GM23248 (cell line): ENCODE data around the gene OR2J3. TPM values are rescaled to one million over a fixed set of nuclear protein-coding genes. Genes with fewer than 3 reads are reported as not detected.
"Not testable (repeated sequence)": the region's sequence is repeated elsewhere in the genome, so short reads cannot be mapped to it uniquely, and the experiment has no call there.

ENCODE experiments used
- DNase-seq: peaks from one replicate; pipeline ENCODE4 v3.0.0-alpha.2; 2015
- H2AFZ ChIP-seq: fragments of 200-600 bp; sonication (generic); 2 replicates; pipeline ENCODE4 v1.6.1; 2016; ENCODE audit warnings: antibody characterized with exemption
- H3F3A ChIP-seq: fragments of 200-600 bp; sonication (generic); 2 replicates; pipeline ENCODE4 v1.6.1; 2016; ENCODE audit warnings: mild to moderate bottlenecking, antibody characterized with exemption, mixed run types; ENCODE audit not compliant: insufficient read depth
- H3K27ac ChIP-seq: fragments of 200-600 bp; sonication (generic); 2 replicates; pipeline ENCODE4 v1.5.1; 2016; ENCODE audit warnings: mild to moderate bottlenecking
- H3K27me3 ChIP-seq: fragments of 200-600 bp; sonication (generic); replicated peaks from 2 replicates; pipeline ENCODE4 v1.6.1; 2016; ENCODE audit warnings: mild to moderate bottlenecking; ENCODE audit not compliant: insufficient read depth
- H3K36me3 ChIP-seq: fragments of 200-600 bp; sonication (generic); 2 replicates; pipeline ENCODE4 v1.6.1; 2016; ENCODE audit warnings: low read depth, mild to moderate bottlenecking
- H3K4me1 ChIP-seq: fragments of 200-600 bp; sonication (generic); 2 replicates; pipeline ENCODE4 v1.6.1; 2016; ENCODE audit warnings: mild to moderate bottlenecking; ENCODE audit not compliant: insufficient read depth
- H3K4me2 ChIP-seq: fragments of 200-600 bp; sonication (generic); one replicate; pipeline ENCODE4 v1.6.1; 2016; ENCODE audit warnings: mild to moderate bottlenecking; ENCODE audit not compliant: unreplicated experiment
- H3K4me3 ChIP-seq: fragments of 200-600 bp; sonication (generic); 2 replicates; pipeline ENCODE4 v1.5.1; 2016; ENCODE audit warnings: mild to moderate bottlenecking
- H3K79me2 ChIP-seq: fragments of 200-600 bp; sonication (generic); 2 replicates; pipeline ENCODE4 v1.6.1; 2016; ENCODE audit warnings: mild to moderate bottlenecking; ENCODE audit not compliant: insufficient read depth
- H3K9ac ChIP-seq: fragments of 200-600 bp; sonication (generic); 2 replicates; pipeline ENCODE4 v1.6.1; 2016; ENCODE audit warnings: mild to moderate bottlenecking
- H3K9me2 ChIP-seq: fragments of 200-600 bp; sonication (generic); 2 replicates; pipeline ENCODE4 v1.6.1; 2016; ENCODE audit warnings: mixed run types, mild to moderate bottlenecking, moderate library complexity; ENCODE audit not compliant: insufficient read depth
- H3K9me3 ChIP-seq: fragments of 200-600 bp; sonication (generic); one replicate; pipeline ENCODE4 v1.6.1; 2017; ENCODE audit warnings: low read depth
- H4K20me1 ChIP-seq: fragments of 200-600 bp; sonication (generic); 2 replicates; pipeline ENCODE4 v1.6.0; 2016; ENCODE audit not compliant: insufficient read depth
- EZH2 ChIP-seq: fragments of 200-600 bp; sonication (generic); IDR thresholded peaks from 2 replicates; pipeline ENCODE4 v1.6.1; 2018; ENCODE audit warnings: antibody characterized with exemption, mild to moderate bottlenecking; ENCODE audit not compliant: insufficient read depth, poor library complexity, severe bottlenecking
- EZH2phosphoT487 ChIP-seq: fragments of 200-600 bp; sonication (generic); IDR thresholded peaks from 2 replicates; pipeline ENCODE4 v1.6.1; 2018; ENCODE audit warnings: antibody characterized with exemption, moderate library complexity, mild to moderate bottlenecking, low read depth; ENCODE audit not compliant: insufficient read depth
- WGBS, 2 experiments: methylation state at CpG; one replicate each; pipeline ENCODE4 v1.1.6; 2015 to 2017; ENCODE audit warnings: low lambda C conversion rate in 2 of 2, low coverage in 1 of 2; ENCODE audit errors: missing lambda C conversion rate in 2 of 2; 5-methylcytosine and 5-hydroxymethylcytosine counted together
- in situ Hi-C: fragments of 300-500 bp; cut with MboI; formaldehyde crosslinking; loops from 2 replicates; pipeline ENCODE4 v1.15.0; 2020
- polyA plus RNA-seq: library from polyadenylated mRNA; unstranded; fragments of >200 nt; fragmentation: Nextera tagmentation; extraction: Ambion mirVana; gene quantifications from 2 replicates; pipeline ENCODE4 v1.2.1, GENCODE V29; 2016
- total RNA-seq: library from RNA; depleted of rRNA; stranded (reverse); fragments of >200 nt; shearing (Covaris generic); gene quantifications from 2 replicates; pipeline ENCODE4 v1.2.3, GENCODE V29; 2014

Gene OR2J3
- total and polyA plus RNA-seq, 2 experiments from 2014 or later: not detected

GRCh38 chr6:29137724-29138123 lies 29.9 kb downstream of the OR2J3 start:
- H3K27me3 ChIP-seq: no peaks in the 10 kb centered on the region
- no peaks in the 10 kb centered on the region for H3K36me3 ChIP-seq
- H3K79me2 ChIP-seq: no peaks in the 10 kb centered on the region
- no peaks in the 10 kb centered on the region for H3F3A ChIP-seq
- in situ Hi-C loops: no loop called here
- no peaks in the 10 kb centered on the region for H3K9me2 ChIP-seq
- H3K4me1 ChIP-seq: no peaks in the 10 kb centered on the region
- no peak for DNase-seq
- WGBS, 2 experiments: 35 to 46% methylated on average over 4 of the region's 4 CpGs
- H3K4me2 ChIP-seq: no peak overlapping the region
- no peak overlapping the region for H2AFZ ChIP-seq
- H3K9me3 ChIP-seq: no peaks in the 10 kb centered on the region
- no peak overlapping the region for H3K27ac ChIP-seq
- no peak overlapping the region for H3K9ac ChIP-seq
- no peaks in the 10 kb centered on the region for H4K20me1 ChIP-seq
- TF ChIP-seq EZH2phosphoT487: no peak
- no peak for TF ChIP-seq EZH2
- no peak overlapping the region for H3K4me3 ChIP-seq

DNA sequence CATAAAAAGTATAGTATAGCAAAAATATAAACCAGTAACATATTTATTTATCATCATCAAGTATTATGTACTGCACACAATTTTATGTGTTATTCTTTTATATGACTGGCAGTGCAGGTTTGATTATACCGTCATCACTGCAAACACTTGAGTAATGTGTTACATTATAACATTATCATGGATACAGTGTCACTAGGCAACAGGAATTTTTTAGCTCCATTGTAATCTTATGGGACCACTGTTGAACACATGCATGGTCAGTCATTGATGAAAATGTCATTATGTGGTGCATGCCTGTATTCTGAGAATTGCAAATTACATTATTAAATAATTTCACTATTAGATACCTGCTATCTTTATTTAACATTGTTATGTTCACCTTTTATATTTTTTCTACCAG lies 33.7 kb downstream of the OR2J3 start:
- Histone ChIP-seq H3K9me3 (no peaks in the 10 kb centered on the region), H2AFZ (no peak overlapping the region), H3F3A (no peaks in the 10 kb centered on the region), H3K27me3 (no peaks in the 10 kb centered on the region), H4K20me1 (no peaks in the 10 kb centered on the region), H3K9me2 (no peaks in the 10 kb centered on the region), H3K4me1 (no peaks in the 10 kb centered on the region), H3K4me2 (no peak overlapping the region), H3K79me2 (no peaks in the 10 kb centered on the region), H3K27ac (no peak overlapping the region), H3K4me3 (no peak overlapping the region), H3K9ac (no peak overlapping the region), H3K36me3 (no peaks in the 10 kb centered on the region)
- WGBS, 2 experiments: 59 to 67% methylated on average over 1 of the region's 1 CpG
- no peak for DNase-seq
- no peak for TF ChIP-seq EZH2
- no peak for TF ChIP-seq EZH2phosphoT487
- in situ Hi-C loops: no loop called here

DNA sequence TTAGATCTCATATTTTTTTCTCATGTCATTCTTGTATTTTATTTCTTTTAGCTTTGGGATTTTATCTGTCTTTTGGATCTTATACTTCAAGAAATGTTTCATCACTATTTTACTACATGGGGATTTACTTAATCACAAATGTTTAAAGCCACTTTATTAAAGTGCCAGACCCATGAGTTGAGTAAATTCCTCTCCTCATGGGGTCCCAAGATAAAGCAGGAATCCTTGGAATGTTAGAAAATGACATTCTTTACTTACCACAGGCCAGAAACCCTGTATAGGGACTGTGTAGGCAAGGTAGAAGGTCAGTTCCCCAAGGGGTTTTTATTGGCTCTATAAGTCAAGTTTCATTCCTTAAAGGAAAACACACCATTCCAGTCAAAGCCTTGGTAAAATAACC lies 34.5 kb downstream of the OR2J3 start:
- DNase-seq: no peak
- Histone ChIP-seq H3K36me3 (no peaks in the 10 kb centered on the region), H3K27me3 (no peaks in the 10 kb centered on the region), H3F3A (no peaks in the 10 kb centered on the region), H3K9me3 (no peaks in the 10 kb centered on the region), H3K9me2 (no peaks in the 10 kb centered on the region), H3K4me3 (no peak overlapping the region), H3K4me2 (no peak overlapping the region), H2AFZ (no peak overlapping the region), H3K79me2 (no peaks in the 10 kb centered on the region), H3K4me1 (no peaks in the 10 kb centered on the region), H3K27ac (no peak overlapping the region), H3K9ac (no peak overlapping the region), H4K20me1 (no peaks in the 10 kb centered on the region)
- in situ Hi-C loops: no loop called here
- TF ChIP-seq EZH2phosphoT487: no peak
- no peak for TF ChIP-seq EZH2

DNA sequence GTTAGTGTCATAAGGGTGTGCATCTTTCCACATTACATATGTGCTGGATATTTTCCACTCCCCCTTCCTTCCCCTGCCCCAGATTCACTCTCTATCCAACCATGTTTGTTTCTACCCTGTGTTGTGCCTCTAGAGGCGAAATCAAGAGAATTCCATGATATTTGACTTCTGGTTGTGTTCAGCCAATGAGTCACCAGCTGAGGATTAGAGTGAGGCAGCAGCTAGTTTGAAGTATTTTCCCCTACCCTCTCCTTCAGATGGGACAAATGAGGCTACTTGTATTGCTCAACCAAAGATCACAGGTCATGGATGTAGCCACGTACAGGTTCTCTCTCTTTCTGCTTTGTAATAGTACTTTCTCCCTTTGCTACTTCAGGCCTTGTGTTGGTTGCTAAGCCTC lies 38.3 kb downstream of the OR2J3 start:
- peak; percentile 0 for DNase-seq
- no peaks in the 10 kb centered on the region for H3K9me2 ChIP-seq
- H3K9me3 ChIP-seq: no peaks in the 10 kb centered on the region
- 0 to 2% methylated on average over 2 of the region's 2 CpGs for WGBS, 2 experiments
- H3K79me2 ChIP-seq: no peaks in the 10 kb centered on the region
- H3K4me1 ChIP-seq: no peaks in the 10 kb centered on the region
- TF ChIP-seq EZH2phosphoT487 (no peak), EZH2 (no peak)
- no peak overlapping the region for H2AFZ ChIP-seq
- no peak overlapping the region for H3K4me2 ChIP-seq
- H3K36me3 ChIP-seq: no peaks in the 10 kb centered on the region
- H3K27ac ChIP-seq: no peak overlapping the region
- no peaks in the 10 kb centered on the region for H3F3A ChIP-seq
- H3K27me3 ChIP-seq: no peaks in the 10 kb centered on the region
- no peak overlapping the region for H3K9ac ChIP-seq
- no peaks in the 10 kb centered on the region for H4K20me1 ChIP-seq
- no peak overlapping the region for H3K4me3 ChIP-seq
- in situ Hi-C loops: no loop called here

DNA sequence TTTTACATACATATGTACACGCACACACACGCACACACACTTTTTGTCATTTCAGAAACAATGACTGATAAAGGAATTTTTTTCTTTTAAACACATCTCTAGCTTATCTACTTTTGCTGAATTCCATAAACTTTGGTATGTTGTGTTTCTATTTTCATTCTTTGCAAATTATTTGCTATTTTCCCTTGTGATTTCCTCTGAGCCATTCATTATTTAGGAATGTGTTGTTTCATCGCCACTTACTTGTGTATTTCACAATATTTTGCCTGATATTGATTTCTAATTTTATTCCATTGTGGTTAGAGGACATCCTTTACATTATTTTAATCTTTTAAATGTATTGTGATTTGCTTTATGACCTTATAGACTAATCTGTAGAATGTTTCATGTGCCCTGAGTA lies 39.2 kb downstream of the OR2J3 start:
- no peaks in the 10 kb centered on the region for H3K27me3 ChIP-seq
- WGBS, 2 experiments: 44 to 47% methylated on average over 3 of the region's 3 CpGs
- H3K9me2 ChIP-seq: no peaks in the 10 kb centered on the region
- H3F3A ChIP-seq: no peaks in the 10 kb centered on the region
- no peak overlapping the region for H2AFZ ChIP-seq
- no peaks in the 10 kb centered on the region for H4K20me1 ChIP-seq
- no peaks in the 10 kb centered on the region for H3K9me3 ChIP-seq
- H3K4me1 ChIP-seq: no peaks in the 10 kb centered on the region
- no peak overlapping the region for H3K4me3 ChIP-seq
- TF ChIP-seq EZH2 (no peak), EZH2phosphoT487 (no peak)
- no peaks in the 10 kb centered on the region for H3K36me3 ChIP-seq
- no peak overlapping the region for H3K27ac ChIP-seq
- no peaks in the 10 kb centered on the region for H3K79me2 ChIP-seq
- DNase-seq: no peak
- no peak overlapping the region for H3K4me2 ChIP-seq
- no peak overlapping the region for H3K9ac ChIP-seq
- in situ Hi-C loops: no loop called here

- H3K79me2 ChIP-seq, DNase-seq, H2AFZ ChIP-seq, H3K4me1 ChIP-seq, H3K9ac ChIP-seq, H3K9me2 ChIP-seq, H3K4me3 ChIP-seq, H3K36me3 ChIP-seq, H3K27me3 ChIP-seq, H4K20me1 ChIP-seq, H3K9me3 ChIP-seq, H3K4me2 ChIP-seq, in situ Hi-C loops, H3K27ac ChIP-seq, H3F3A ChIP-seq: not testable (repeated sequence)
- WGBS, 2 experiments: 21 to 22% methylated on average over 3 of the region's 3 CpGs
These were observed 41.6 kb downstream of the OR2J3 start for GRCh38 chr6:29149444-29149843.
